GM19239 (cell line): ENCODE measurements around the gene ADGRD1.

ENCODE experiments used
- DNase-seq: peaks from one replicate; pipeline ENCODE4 v3.0.0; 2011; ENCODE audit warnings: low spot score; ENCODE audit not compliant: insufficient read length
- FAIRE-seq: peaks from 2 replicates; lab custom pipeline; 2011; peaks lifted over from hg19 to GRCh38; lab: Jason Lieb, UNC

Gene ADGRD1

DNA sequence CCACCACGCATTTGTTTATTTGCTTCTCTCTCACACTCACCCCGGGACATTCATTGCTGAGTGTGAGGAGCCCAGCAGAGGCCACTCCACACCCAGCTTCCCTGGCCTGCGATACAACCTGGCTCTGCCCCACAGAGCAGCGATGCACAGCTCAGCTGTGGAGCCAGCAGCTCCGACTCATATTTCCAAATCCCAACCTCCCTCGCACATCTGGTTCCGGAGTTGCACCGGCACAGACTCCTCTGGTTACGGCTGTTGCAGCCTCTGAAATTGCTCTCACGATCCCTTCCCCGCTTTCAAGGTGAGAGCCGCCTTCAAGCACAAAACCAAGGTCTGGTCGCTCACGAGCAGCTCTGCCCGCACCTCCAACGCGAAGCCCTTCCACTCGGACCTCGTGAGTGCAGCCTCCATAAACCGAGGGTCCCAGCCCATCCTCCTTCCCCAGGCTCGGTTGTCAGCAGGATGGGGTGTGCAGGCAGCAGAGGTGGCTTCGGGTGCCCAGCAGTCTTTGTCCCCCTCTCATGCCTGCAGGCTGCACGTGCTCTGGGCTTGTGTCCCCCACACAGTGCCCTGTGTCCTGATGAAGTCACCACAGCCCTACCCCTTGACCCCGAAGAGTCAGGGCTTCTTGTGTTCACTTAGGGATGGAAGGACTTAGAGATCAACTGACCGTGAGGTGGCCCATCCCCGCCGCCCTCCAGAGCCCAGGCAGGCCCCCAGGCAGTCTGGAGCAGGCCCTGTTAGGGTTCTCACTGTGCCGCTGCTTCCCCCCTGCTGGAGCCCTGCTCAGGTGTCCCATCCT, 184.3 kb downstream of the ADGRD1 start:
- FAIRE-seq (no peak), DNase-seq (no peak)

DNA sequence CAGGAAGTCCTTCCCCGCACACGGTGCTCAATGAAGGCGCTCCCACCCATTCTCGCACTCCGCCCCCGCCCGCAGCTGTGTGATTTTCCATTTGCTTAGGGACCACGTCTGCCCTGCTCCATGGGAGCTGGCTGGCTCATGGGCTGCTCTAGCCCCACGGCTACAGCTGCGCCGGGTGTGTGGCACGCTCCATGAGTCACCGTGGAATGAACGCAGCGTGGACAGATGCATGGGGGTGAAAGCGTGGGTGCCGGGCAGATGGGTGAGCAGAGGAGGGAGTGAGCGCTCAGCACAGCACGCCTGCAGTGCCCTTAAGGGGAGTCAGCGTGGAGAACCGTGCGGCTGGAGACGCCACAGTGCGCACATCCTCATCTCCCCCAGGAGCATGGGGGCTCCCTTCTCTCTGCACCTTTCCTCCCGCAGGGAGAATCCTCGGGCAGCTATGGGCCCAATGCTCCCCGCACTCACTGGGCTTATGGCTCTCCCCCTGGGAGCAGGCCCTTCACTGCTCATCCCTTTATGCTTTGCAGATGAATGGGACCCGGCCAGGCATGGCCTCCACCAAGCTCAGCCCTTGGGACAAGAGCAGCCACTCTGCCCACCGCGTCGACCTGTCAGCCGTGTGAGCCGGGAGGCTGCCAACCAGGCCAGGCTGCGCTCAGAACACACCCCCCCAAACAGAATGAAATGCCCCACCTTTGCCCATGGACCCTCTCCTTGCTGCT, 185.1 kb downstream of the ADGRD1 start:
- DNase-seq = no peak
- FAIRE-seq = no peak

DNA sequence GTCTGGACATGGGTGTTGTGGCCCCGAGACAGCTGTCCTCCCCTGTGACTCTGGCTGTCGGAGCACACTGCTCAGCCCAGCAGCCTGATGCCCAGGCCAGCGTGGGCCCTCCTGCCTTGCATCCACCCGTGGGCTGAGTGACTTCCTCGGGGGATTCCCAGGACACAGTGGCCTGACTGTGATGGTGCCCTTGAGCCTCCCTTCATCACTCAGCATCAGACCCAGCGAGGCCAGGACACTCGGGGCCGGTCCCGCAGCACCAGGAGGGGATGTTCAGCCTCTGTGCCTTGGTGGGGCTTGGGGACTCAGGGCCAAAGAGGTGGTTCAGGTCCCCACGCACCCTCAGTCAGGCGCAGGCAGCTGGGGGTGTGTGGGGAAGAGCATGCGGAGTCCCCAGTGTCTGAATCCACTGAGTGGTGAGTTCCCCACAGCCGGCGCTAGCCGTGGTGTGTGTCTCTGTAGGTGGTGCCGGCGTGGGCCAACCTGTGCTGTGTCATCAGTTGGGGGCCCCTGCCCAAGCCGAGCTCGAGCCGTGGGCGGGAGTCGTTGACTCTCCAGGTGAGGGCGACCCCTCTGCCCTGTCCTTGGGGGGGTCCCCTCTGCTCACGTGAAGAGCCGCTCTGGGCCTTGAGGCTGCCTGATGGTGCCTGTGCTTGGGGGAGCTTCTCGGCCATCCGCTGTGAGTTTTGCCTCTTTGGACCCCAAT, 185.8 kb downstream of the ADGRD1 start:
- FAIRE-seq (no peak), DNase-seq (no peak)

DNA sequence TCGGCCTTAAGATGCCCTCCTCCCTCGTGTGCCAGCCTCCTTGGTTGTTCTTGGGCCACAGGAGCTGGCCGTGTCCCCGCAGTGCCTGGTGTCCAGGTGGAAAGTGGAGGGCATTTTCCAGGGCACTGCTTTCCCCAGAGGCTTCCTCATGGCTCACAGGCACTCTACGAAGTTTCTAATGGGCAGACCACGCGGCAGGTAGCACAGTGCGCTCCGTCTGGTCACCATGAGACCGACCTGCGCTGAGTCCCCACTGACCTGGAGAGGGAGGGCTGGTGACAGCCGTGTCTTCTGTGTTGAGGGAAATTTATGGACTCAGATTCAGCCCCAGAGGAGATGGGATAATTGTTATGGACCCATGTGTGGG, 186.3 kb downstream of the ADGRD1 start:
- FAIRE-seq = no peak
- no peak for DNase-seq

DNA sequence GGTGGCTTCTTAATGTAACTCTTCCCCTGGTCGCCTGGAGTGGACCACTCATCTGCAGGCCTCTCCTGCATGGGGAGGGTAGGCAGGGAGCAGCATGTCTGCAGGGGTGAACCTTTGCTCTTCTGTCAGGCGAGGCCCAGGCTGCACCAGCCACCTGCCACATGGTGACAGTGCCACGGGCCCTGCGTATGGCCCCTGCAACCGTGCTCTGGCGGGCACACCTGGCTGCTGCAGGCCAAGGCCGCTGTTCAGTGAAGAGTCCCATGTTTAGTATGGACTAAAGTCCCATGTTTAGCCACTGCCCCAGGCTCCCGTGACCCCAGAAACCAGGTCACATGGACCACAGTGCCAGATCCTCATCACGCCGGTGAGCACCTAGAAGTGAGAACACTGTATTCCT, 187.0 kb downstream of the ADGRD1 start:
- DNase-seq (no peak), FAIRE-seq (no peak)

DNA sequence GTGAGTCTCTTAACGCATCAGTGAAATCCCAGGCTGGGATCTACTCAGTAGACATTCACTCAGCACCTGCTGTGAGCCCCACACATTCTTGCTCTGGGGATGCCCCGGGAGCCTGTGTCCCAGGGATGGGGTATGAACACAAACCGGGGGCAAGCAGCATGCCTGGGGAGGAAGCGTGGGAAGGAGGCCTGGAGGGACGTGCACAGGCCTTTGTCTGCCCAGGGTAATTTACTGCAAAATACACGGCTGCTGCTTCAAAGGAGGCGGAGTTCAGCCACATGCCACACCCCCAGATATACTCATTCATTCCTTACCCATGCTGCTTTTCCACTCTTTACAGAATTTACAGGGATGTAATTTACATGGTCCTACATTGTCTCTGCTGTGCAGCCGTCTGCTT, 187.8 kb downstream of the ADGRD1 start:
- no peak for DNase-seq
- FAIRE-seq = no peak

DNA sequence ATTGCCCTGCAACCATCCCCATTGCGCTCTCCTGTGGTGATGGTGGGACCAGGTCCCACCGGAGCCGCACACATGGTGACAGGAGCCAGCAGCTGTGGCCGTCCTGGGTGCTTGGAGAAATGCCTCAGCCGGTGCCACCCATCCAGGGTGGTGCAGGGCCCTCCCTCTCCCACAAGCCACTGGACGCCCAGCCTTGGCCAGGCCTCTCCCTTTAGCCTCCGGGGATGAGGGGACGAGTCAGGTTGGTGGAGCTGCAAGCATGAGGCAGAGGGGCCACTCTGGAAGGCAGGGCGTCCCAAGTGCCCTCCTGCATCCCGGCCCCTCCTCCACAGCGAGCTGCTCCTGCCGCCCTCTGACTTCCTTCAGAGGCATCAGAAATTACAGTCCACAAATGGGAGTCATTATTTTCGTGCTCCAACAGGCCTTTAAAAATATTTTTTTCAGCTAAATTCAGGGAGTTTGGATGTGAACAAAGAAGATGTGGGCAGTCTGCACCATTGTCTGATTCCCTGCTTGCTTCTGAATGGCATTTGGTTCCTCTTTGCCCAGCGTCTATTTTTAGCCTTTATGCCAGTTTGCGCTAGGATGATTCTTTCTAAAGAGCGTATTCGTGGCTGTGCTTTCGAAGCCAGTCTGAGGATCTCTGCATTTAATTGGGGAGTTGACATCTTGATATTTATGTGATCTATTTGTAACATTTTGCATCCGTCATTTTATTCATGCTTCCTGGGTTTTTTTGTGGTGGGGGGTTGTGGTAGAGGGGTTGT, 189.4 kb downstream of the ADGRD1 start:
- FAIRE-seq = no peak
- no peak for DNase-seq

DNA sequence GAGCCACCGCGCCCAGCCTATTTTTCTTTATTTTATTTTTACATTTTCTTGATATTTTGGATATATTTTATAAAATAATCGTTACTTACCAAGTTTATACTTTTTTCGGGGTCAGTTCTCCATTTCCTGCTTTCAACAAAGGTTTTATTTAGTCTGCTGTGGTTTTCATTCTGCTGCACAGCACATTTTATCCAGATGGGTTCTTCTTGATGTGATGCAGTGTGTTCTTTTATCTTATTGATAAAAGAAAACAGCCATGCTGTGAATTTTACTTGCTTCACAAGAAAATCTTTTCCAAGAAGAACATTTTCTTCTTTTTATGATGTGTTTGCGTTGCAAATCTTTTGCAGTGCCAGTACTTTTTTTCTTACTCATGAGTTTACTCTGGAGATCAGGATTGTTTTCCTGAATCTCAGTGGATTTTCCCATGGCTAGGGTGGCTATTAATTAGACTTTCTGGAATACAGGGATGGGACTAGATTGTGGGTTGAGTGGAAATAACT, 192.5 kb downstream of the ADGRD1 start:
- FAIRE-seq (no peak), DNase-seq (no peak)

DNA sequence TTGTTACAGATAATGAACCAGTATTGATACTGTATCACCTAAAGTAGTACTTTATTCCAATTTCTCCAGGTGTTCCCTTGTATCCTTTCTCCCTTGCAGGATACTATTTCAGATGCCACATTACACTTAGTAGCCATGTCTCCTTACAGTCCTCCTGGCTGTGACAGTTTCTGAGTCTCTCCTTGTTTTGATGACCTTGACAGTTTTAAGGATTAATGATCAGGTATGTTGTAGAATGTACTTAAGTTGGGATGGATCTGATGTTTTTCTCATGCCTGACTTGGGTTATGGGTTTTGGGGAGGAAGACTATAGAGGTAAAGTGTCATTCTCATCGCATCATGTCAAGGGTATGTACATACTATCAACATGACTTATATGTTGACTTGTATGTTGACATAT, 193.6 kb downstream of the ADGRD1 start:
- no peak for FAIRE-seq
- no peak for DNase-seq

DNA sequence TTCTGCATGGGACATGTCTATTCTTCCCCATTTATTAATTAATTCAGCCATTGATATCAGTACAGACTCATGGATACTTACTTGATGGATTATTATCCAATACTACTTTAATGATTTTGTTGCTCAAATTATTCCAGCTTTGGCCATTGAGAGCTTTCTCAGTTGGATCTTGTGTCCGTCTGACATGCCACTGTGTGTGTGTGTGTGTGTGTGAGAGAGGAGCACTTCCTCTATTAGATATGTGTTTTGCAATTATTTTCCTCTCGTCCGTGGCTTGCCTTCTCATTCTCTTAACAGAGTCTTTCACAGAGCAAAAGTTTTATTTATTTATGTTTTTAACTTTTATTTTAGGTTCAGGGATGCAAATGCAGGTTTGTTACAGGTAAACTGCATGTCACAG, 194.2 kb downstream of the ADGRD1 start:
- DNase-seq = no peak
- no peak for FAIRE-seq

DNA sequence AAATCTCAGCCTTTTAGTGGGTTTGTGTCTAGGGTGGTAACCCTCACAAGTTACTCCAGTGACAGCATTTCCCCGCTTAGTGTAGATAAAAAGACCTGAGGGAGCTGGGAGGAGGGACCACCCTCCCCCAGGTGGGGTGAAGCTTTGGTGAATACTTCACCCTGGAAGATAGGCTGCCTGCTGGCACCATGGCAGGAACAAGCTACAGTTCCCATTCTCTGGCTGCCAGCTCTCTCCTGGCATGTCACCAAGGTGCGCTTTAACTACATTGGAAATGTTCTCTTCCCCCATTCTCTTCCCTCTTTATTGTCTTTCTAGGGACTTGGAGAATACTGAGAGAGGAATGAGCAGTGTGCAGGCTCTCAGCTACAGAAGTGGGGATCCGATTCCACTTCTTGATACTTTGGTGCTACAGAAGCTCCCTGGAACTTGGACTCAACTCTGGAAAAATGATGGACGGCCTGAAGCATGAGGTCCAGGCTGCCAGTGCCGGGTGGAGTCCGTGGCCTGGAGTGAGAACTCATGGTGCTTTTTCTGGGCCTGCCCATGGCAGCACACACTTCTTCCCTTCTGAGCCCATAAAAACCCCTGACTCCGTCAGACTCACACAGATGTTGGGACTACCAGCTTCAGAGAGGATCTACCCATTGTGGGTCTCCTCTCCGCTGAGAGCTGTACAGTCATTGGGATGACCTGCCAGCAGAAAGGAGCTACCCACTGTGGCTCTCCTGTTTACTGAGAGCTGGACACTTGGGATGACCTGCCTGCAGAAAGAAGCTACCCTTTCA, 198.0 kb downstream of the ADGRD1 start:
- DNase-seq (no peak), FAIRE-seq (no peak)

DNA sequence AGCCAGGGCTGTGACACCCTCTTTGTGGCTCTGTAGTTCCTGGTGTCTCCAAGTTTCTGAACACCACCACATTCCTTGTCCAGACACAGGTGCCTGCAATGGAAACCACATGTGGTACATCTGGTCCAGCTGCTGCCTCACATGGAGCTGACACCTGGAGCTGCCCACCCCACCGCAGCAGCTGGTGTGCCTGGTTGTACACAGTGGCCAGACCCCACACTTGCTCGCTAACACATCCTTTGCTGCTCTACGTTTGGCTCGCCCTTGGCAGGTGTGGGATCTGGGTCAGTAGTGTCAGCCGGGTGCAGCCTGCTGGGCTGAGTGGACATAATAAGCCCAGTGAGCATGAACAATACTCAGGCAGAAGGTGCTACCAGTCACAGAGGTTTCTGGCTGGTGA, 198.9 kb downstream of the ADGRD1 start:
- DNase-seq = no peak
- FAIRE-seq = no peak

DNA sequence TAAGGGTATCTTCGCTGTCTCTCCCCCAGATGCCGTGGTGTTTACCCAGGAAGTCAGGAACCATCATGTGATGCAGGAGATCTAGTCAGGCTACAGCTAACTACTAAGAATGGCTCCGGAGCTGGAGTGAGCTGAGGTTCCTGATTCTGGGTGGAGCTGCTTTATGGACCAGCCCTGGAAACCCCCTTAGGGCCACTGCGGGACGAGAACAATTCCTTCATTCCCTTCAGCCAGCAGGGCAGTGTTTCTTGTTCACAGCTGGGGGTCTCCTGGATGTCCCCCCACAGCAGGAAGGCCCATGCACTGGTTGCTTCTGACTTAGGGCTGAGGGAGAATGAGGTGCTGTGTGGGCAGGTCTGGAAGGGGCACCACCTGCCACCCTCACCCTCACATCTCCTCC, 199.3 kb downstream of the ADGRD1 start:
- DNase-seq (no peak), FAIRE-seq (no peak)

DNA sequence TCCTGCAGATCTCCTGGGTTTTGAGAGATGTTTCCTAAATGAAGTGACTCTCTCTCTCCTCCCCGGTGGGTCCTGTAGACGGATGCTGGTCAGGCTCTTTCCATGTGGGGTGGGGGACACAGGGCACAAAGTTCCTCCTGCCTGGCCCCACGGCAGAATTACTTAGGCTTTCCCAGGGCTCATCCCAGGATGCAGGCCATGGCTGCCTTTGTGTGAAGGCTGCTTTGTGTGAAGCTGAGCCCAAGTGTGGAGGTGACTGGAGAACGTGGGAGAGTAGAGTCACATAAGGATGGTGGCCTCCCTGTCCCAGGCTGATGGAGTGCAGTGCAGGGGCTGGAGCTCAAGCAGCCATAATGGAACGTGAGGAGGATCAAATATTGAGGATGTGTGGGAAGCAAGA, 200.2 kb downstream of the ADGRD1 start:
- DNase-seq (no peak), FAIRE-seq (no peak)

DNA sequence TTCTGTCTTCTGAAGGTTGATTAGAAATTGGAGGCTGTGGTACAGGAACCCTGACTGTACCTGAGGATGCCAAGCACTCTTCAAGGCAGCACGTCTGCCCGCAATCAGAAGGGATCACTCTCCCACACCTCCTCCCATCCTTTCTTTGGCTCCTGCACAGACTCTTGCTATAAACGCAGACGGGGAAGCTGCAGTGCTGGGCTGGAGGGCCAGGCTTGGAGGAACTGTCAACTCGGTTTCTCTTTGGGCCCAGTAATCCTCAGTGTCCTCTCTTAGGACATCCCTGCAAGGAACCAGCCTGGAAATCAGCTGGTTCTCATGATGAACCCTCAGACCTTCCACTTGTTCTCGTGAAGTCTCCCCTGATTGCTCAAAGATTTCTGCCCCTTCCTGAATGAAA, 201.4 kb downstream of the ADGRD1 start:
- DNase-seq = no peak
- FAIRE-seq = no peak

DNA sequence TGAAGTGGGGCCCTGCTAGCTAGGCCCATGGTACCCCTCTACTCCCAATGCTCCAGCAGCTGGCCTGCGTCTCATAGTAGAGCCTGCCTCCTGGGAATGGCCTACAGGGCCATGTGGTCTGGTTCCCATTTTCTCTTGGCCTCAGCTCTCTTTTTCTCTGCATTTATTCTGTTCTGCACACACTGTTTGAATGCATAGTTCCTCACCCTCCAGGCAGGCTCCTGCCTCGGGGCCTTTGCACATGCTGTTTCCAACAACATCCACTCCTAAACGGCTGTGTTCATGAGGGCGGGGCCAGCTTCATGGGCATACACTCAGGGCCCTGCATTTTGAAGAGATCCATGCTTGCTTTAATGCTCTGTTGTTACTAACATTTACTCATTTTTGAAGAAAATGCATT, 204.0 kb downstream of the ADGRD1 start:
- FAIRE-seq (no peak), DNase-seq (no peak)

DNA sequence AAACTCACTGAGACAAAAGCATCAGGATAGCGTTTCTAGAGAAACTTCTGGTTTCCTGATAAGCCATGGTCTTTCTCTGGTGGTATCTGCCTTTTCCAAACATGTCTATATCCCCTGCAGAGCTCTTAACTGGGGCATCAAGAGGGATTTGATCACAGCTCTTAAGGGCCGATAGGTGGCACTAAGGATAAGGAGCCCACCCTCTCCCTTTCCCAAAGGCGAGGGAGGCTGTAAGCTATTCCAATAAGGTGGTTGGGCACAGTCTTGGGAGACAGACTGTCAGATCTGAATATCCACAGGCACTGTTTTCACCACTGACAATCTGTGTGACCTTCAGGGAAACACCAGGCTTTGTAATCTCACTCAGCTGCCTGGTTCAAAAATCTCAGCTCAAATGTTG, 206.0 kb downstream of the ADGRD1 start:
- no peak for DNase-seq
- no peak for FAIRE-seq

DNA sequence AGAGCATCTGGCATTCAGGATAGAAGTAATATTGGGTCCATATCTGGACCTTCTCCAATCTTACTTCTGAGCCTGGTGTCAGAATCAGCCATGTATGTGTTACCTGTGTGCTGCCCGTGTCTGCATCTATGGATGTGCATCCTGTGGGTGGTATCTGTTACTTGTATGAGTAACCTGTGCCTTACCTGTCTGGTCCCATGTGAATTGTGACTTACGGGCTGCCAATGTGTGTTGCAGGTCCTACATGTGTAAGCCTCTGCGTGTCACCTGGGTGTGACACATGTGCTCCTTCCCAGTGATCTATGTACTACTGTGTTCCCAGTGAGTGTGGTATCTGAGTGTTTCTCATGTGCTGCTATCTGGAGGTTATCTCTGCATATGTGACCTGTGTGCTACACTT, 208.4 kb downstream of the ADGRD1 start:
- FAIRE-seq = no peak
- no peak for DNase-seq

DNA sequence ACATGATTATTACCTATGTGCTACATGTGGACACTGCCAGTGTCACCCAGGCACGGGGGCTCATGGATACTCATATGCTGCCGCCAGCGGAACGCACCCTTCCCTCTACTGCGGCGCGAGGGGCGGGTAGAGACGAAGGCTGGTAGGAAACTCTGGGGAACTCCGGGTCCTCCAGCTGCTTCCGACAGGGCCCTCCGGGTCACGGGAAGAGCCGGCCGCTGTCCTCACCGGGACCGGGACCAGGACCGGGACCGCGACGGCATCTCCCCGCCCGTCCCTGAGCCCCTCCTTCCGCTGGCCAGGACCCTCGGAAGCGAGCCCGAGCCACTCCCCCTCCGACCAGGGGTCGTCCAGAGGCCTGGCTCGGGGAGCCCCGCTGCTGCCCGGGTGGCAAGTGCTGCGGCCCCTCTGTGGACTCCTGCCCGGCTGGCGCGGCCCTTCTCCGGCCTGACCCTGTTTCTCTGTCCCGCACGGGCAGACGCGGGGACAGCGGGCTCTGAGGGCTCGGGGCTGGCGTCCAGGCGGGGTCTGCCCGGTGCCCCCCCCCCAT, 209.6 kb downstream of the ADGRD1 start:
- FAIRE-seq = no peak
- no peak for DNase-seq
